C4-2B (cell line): ENCODE data around the gene ADAM15.

Experiments
- CTCF ChIP-seq: fragments of 450-650 bp; conservative IDR thresholded peaks from 2 replicates; pipeline ENCODE4 v1.5.1; 2017; ENCODE audit warnings: mild to moderate bottlenecking
- ZFX ChIP-seq: fragments of 450-650 bp; IDR thresholded peaks from 2 replicates; pipeline ENCODE4 v1.6.1; 2017

DNA sequence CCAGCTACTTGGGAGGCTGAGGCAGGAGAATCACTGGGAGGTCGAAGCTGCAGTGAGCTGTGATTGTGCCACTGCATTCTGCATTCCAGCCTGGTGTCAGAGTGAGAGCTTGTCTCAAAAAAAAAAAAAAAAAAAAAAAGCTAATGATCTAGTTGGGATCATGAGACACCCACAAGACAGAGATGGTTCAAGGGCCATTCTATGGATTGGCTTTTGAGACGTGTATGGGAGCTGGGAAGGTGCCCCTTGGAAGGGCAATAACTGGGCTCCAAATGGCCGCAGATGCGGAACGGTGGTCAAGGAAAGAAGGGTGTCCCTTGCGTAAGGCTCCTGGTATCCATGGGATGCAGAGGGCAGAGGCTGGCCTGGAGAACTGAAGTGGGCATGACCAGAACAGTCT is 6.8 kb upstream of the ADAM15 start:
- TF ChIP-seq CTCF (no peak), ZFX (no peak)
